Astrocyte (in vitro differentiated cells and primary cell): ENCODE results near the gene ZBP1.
"Not testable (repeated sequence)": the region's sequence is repeated elsewhere in the genome, so short reads cannot be mapped to it uniquely, and the experiment has no call there.

Source experiments
- CTCF ChIP-seq: IDR thresholded peaks from 2 replicates; pipeline ENCODE4 v1.5.1; 2011; ENCODE audit warnings: low read depth, mild to moderate bottlenecking, inconsistent platforms, low read length, moderate library complexity; ENCODE audit not compliant: insufficient read depth
- EZH2 ChIP-seq: IDR thresholded peaks from 2 replicates; pipeline ENCODE4 v1.6.1; 2012; ENCODE audit warnings: mild to moderate bottlenecking, low read length, inconsistent platforms; ENCODE audit not compliant: insufficient read depth

GRCh38 chr20:57629491-57629901, 9.3 kb upstream of the ZBP1 start:
- TF ChIP-seq CTCF, EZH2: not testable (repeated sequence)
